ENCODE measurements around the gene OR51B5. TPM values are rescaled to one million over a fixed set of nuclear protein-coding genes. Genes with fewer than 3 reads are reported as not detected.

Gene OR51B5
- total and polyA plus RNA-seq, 2 donors (not counting 3 experiments of a cell fraction or from before 2014, with no cell fraction given) = 0.07 TPM; not detected in 1

GRCh38 chr11:5336331-5336730 lies 7.0 kb downstream of the OR51B5 start:
- Histone ChIP-seq H4K20me1 (replicated peaks; ENCODE audit: control insufficient read depth, extremely low read depth, insufficient read depth, low read length) (no peaks in the 10 kb centered on the region), H3K27me3 (ENCODE audit: control insufficient read depth in 2 of 2, insufficient read depth in 2 of 2, low read length in 2 of 2) (no peaks in the 10 kb centered on the region), H3K4me2 (ENCODE audit: insufficient read depth, low read length) (no peak overlapping the region), H3K79me2 (ENCODE audit: control insufficient read depth, insufficient read depth, low read length) (no peaks in the 10 kb centered on the region), H3K9me1 (replicated peaks; ENCODE audit: control insufficient read depth, extremely low read depth, insufficient read depth, low read length) (no peaks in the 10 kb centered on the region), H3K4me1 (ENCODE audit: control insufficient read depth, extremely low read depth, insufficient read depth, low read length) (no peaks in the 10 kb centered on the region), H2AFZ (ENCODE audit: low read depth, low read length) (no peak overlapping the region), H3K27ac (ENCODE audit: insufficient read depth, low read depth, low read length) (no peak overlapping the region), H3K36me3 (ENCODE audit: control insufficient read depth in 2 of 2, extremely low read depth in 1 of 2, insufficient read depth in 2 of 2, low read length in 2 of 2) (no peaks in the 10 kb centered on the region), H3K9ac (replicated peaks; ENCODE audit: extremely low read depth, insufficient read depth, low read length) (no peak overlapping the region), H3K4me3 (replicated peaks in 1 of 3; ENCODE audit: insufficient read depth in 1 of 3, low read depth in 1 of 3, low read length in 3 of 3) (no peak overlapping the region), H3K9me3 (replicated peaks; ENCODE audit: control insufficient read depth, insufficient read depth, low read length) (no peaks in the 10 kb centered on the region)
- no peak for DNase-seq (ENCODE audit: low read depth, low spot score)
- dilution Hi-C loops (cut with MboI; ENCODE audit: extremely low pct_ligation_motif_present, low sequenced_read_pairs) (no loop called here), intact Hi-C loops (cut with micrococcal nuclease) (no loop called here)
- CTCF ChIA-PET = no interaction called here
- BruUV-seq (replicated peaks) = no TSS peak
- FAIRE-seq = no peak
- POLR2A ChIA-PET = no interaction called here
- TF ChIP-seq GATA2 (IDR thresholded peaks at IDR 0.05; ENCODE audit: insufficient read depth, insufficient read length, low read depth, low read length) = no peak
- no peak for TF ChIP-seq POLR2AphosphoS5 (IDR thresholded peaks at IDR 0.05; ENCODE audit: insufficient read depth, low read depth, low read length)
- TF ChIP-seq JUN (IDR thresholded peaks at IDR 0.05; ENCODE audit: borderline replicate concordance, insufficient read depth, insufficient read length, low read depth) = peak; percentile 4
- no peak for TF ChIP-seq POLR2A (IDR thresholded peaks at IDR 0.05; ENCODE audit: low read depth, low read length)
- no peak for TF ChIP-seq MYC (IDR thresholded peaks at IDR 0.05; ENCODE audit: low read depth, low read length)
- peak; percentile 52 for TF ChIP-seq FOS (IDR thresholded peaks at IDR 0.05; ENCODE audit: borderline replicate concordance, insufficient read depth, low read length)

- POLR2A ChIA-PET = no interaction called here
- FAIRE-seq = no peak
- no peaks in the 10 kb centered on the region for H3K27me3 ChIP-seq (ENCODE audit: control insufficient read depth in 2 of 2, insufficient read depth in 2 of 2, low read length in 2 of 2)
- no peak overlapping the region for H2AFZ ChIP-seq (ENCODE audit: low read depth, low read length)
- H4K20me1 ChIP-seq (replicated peaks; ENCODE audit: control insufficient read depth, extremely low read depth, insufficient read depth, low read length) = no peaks in the 10 kb centered on the region
- DNase-seq (ENCODE audit: low read depth, low spot score) = no peak
- no TSS peak for BruUV-seq (replicated peaks)
- no peak overlapping the region for H3K9ac ChIP-seq (replicated peaks; ENCODE audit: extremely low read depth, insufficient read depth, low read length)
- no peak overlapping the region for H3K4me3 ChIP-seq (replicated peaks in 1 of 3; ENCODE audit: insufficient read depth in 1 of 3, low read depth in 1 of 3, low read length in 3 of 3)
- TF ChIP-seq POLR2AphosphoS5 (IDR thresholded peaks at IDR 0.05; ENCODE audit: insufficient read depth, low read depth, low read length) (no peak), GATA2 (IDR thresholded peaks at IDR 0.05; ENCODE audit: insufficient read depth, insufficient read length, low read depth, low read length) (no peak), MAX (IDR thresholded peaks at IDR 0.05; ENCODE audit: insufficient read depth, insufficient read length) (no peak), MYC (IDR thresholded peaks at IDR 0.05; ENCODE audit: low read depth, low read length) (no peak)
- no peak overlapping the region for H3K4me2 ChIP-seq (ENCODE audit: insufficient read depth, low read length)
- H3K27ac ChIP-seq (ENCODE audit: insufficient read depth, low read depth, low read length) = no peak overlapping the region
- no peaks in the 10 kb centered on the region for H3K9me3 ChIP-seq (replicated peaks; ENCODE audit: control insufficient read depth, insufficient read depth, low read length)
- H3K9me1 ChIP-seq (replicated peaks; ENCODE audit: control insufficient read depth, extremely low read depth, insufficient read depth, low read length) = no peaks in the 10 kb centered on the region
- H3K36me3 ChIP-seq (ENCODE audit: control insufficient read depth in 2 of 2, extremely low read depth in 1 of 2, insufficient read depth in 2 of 2, low read length in 2 of 2) = no peaks in the 10 kb centered on the region
- CTCF ChIA-PET = no interaction called here
- intact Hi-C loops (cut with micrococcal nuclease) = no loop called here
- H3K4me1 ChIP-seq (ENCODE audit: control insufficient read depth, extremely low read depth, insufficient read depth, low read length) = no peaks in the 10 kb centered on the region
- no peaks in the 10 kb centered on the region for H3K79me2 ChIP-seq (ENCODE audit: control insufficient read depth, insufficient read depth, low read length)
- dilution Hi-C loops (cut with MboI; ENCODE audit: extremely low pct_ligation_motif_present, low sequenced_read_pairs) = no loop called here
Measured at GRCh38 chr11:5335170-5335569, 8.2 kb downstream of the OR51B5 start.

Measured in endothelial cell of umbilical vein (primary cell).